PC-9 (cell line): Measurements from ENCODE around the gene TTL.

Source experiments
- EZH2 ChIP-seq: fragments of 200-600 bp; sonication (generic); IDR thresholded peaks from 2 replicates; pipeline ENCODE4 v1.8.0; 2017; ENCODE audit warnings: antibody characterized with exemption, low read depth
- TF ChIP-seq, protein P1 (sequence below): fragments of 200-600 bp; sonication (generic); conservative IDR thresholded peaks from 2 replicates; pipeline ENCODE4 v1.6.1; 2017; ENCODE audit warnings: mixed run types, antibody characterized with exemption, mild to moderate bottlenecking, moderate library complexity

DNA sequence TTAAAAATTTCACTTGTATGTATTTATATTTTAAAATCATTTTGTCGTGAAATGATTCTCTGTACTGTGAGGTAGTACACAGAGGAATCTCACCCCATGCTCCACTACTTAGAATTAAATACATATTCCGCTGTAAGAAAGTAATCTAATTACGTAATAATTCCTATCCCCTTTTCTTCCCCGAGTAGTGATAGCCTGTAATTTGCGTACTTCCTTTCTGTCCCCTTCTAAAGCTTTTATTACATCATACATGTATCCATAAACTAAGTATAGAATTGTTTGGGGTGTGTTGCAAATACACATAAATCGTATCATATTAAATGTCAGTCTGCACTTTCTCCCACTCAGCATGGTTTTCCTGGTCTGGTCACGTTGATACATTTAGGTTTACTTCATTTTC lies 90.0 kb downstream of the TTL start:
- TF ChIP-seq, protein P1, sequence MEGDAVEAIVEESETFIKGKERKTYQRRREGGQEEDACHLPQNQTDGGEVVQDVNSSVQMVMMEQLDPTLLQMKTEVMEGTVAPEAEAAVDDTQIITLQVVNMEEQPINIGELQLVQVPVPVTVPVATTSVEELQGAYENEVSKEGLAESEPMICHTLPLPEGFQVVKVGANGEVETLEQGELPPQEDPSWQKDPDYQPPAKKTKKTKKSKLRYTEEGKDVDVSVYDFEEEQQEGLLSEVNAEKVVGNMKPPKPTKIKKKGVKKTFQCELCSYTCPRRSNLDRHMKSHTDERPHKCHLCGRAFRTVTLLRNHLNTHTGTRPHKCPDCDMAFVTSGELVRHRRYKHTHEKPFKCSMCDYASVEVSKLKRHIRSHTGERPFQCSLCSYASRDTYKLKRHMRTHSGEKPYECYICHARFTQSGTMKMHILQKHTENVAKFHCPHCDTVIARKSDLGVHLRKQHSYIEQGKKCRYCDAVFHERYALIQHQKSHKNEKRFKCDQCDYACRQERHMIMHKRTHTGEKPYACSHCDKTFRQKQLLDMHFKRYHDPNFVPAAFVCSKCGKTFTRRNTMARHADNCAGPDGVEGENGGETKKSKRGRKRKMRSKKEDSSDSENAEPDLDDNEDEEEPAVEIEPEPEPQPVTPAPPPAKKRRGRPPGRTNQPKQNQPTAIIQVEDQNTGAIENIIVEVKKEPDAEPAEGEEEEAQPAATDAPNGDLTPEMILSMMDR: no peak
- no peak for TF ChIP-seq EZH2
